HTERT RPE-1 (cell line): ENCODE measurements around the gene BCL6.

Source experiments
- in situ Hi-C: fragments of 300-500 bp; cut with MboI; formaldehyde crosslinking; loops from 4 replicates; pipeline ENCODE4 v1.14.3; 2020; ENCODE audit warnings: low sequenced_read_pairs

Gene BCL6

GRCh38 chr3:187719628-187720336, 25.5 kb downstream of the BCL6 start:
- in situ Hi-C loops, result no loop called here

- in situ Hi-C loops, result no loop called here
Measured at GRCh38 chr3:187718802-187719201, 26.5 kb downstream of the BCL6 start.

GRCh38 chr3:187717572-187717971, 27.7 kb downstream of the BCL6 start:
- in situ Hi-C loops, result no loop called here

GRCh38 chr3:187714404-187714979, 30.8 kb downstream of the BCL6 start:
- in situ Hi-C loops, result no loop called here

- in situ Hi-C loops, result no loop called here
Measured at GRCh38 chr3:187713504-187713903, 31.8 kb downstream of the BCL6 start.

GRCh38 chr3:187709155-187709554, 36.1 kb downstream of the BCL6 start:
- in situ Hi-C loops, result no loop called here

- in situ Hi-C loops, result no loop called here
Measured at GRCh38 chr3:187708696-187709095, 36.6 kb downstream of the BCL6 start.

GRCh38 chr3:187706971-187707370, 38.3 kb downstream of the BCL6 start:
- in situ Hi-C loops, result no loop called here

- in situ Hi-C loops, result no loop called here
Measured at GRCh38 chr3:187705164-187705563, 40.1 kb downstream of the BCL6 start.

GRCh38 chr3:187702507-187703033, 42.7 kb downstream of the BCL6 start, which contains the start of gene RTP2:
TSS of gene RTP2 (minus strand) at chr3:187702557. CDS start at chr3:187702128, 429 bp downstream.
- in situ Hi-C loops, result no loop called here

- in situ Hi-C loops, result no loop called here
Measured at GRCh38 chr3:187700249-187700648, 45.0 kb downstream of the BCL6 start.

- in situ Hi-C loops, result no loop called here
Measured at GRCh38 chr3:187698499-187699399, 46.5 kb downstream of the BCL6 start.

- in situ Hi-C loops, result no loop called here
Measured at GRCh38 chr3:187696021-187696420, 49.2 kb downstream of the BCL6 start.

- in situ Hi-C loops, result no loop called here
Measured at GRCh38 chr3:187695449-187695848, 49.8 kb downstream of the BCL6 start.

- in situ Hi-C loops, result no loop called here
Measured at GRCh38 chr3:187694801-187695200, 50.5 kb downstream of the BCL6 start.

- in situ Hi-C loops, result no loop called here
Measured at GRCh38 chr3:187693431-187693830, 51.8 kb downstream of the BCL6 start.

- in situ Hi-C loops, result no loop called here
Measured at GRCh38 chr3:187689984-187690383, 55.3 kb downstream of the BCL6 start.

GRCh38 chr3:187686621-187687273, 58.5 kb downstream of the BCL6 start:
- in situ Hi-C loops, result no loop called here

GRCh38 chr3:187685948-187686347, 59.3 kb downstream of the BCL6 start:
- in situ Hi-C loops, result no loop called here

- in situ Hi-C loops, result no loop called here
Measured at GRCh38 chr3:187684880-187685279, 60.4 kb downstream of the BCL6 start.

- in situ Hi-C loops, result no loop called here
Measured at GRCh38 chr3:187684444-187684843, 60.8 kb downstream of the BCL6 start.
